A549 (cell line): ENCODE data around the gene RYR3.

Experiments
- ESRRA ChIP-seq: fragments of 150-350 bp; IDR thresholded peaks from 2 replicates; pipeline ENCODE4 v1.6.1; 2014; ENCODE audit warnings: mild to moderate bottlenecking, low read length, borderline replicate concordance
- MAFK ChIP-seq: fragments of 450-650 bp; IDR thresholded peaks from 2 replicates; pipeline ENCODE4 v1.6.1; 2014; ENCODE audit not compliant: partially characterized antibody
- POLR2A ChIP-seq: IDR thresholded peaks from 2 replicates; pipeline ENCODE4 v1.6.1; 2012; ENCODE audit warnings: mild to moderate bottlenecking, low read length
- TF ChIP-seq, protein P1 (sequence below): fragments of >200 bp; sonication (Bioruptor Twin); formaldehyde crosslinking; IDR thresholded peaks from 3 replicates; pipeline ENCODE4 v1.5.1; 2016

DNA sequence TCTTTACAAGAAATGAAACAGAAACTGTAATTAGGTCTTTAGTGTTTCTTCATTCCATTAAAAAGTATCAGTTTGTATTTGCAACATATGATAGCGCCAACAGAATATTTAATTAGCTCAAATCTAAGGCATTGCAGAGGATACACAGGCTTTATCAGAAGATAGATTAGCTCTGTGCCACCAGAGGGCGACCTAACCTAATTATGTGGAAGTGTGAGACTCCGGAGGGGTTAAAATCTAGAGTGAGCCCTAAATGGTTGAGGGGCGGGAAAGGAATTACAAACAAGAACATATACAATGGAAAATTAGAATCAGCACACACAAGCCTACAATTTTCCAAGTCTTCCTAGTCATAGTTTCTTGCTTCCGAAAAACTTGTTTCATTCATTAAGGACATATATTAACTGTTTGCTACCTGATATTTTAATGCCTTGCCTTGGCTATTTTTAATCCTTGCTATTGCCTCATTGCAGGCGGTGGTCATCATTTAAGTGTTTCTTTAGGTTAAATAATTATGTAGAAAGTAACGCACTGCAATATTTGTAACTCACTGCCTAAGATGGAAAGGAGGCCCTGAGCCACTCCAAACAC lies 18.0 kb upstream of the RYR3 start:
- TF ChIP-seq MAFK: no peak
- TF ChIP-seq ESRRA: no peak
- TF ChIP-seq POLR2A: no peak
- TF ChIP-seq, protein P1, sequence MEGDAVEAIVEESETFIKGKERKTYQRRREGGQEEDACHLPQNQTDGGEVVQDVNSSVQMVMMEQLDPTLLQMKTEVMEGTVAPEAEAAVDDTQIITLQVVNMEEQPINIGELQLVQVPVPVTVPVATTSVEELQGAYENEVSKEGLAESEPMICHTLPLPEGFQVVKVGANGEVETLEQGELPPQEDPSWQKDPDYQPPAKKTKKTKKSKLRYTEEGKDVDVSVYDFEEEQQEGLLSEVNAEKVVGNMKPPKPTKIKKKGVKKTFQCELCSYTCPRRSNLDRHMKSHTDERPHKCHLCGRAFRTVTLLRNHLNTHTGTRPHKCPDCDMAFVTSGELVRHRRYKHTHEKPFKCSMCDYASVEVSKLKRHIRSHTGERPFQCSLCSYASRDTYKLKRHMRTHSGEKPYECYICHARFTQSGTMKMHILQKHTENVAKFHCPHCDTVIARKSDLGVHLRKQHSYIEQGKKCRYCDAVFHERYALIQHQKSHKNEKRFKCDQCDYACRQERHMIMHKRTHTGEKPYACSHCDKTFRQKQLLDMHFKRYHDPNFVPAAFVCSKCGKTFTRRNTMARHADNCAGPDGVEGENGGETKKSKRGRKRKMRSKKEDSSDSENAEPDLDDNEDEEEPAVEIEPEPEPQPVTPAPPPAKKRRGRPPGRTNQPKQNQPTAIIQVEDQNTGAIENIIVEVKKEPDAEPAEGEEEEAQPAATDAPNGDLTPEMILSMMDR: peak; percentile 92
